Stimulated activated naive CD8-positive, alpha-beta T cell treated with anti-CD3 and anti-CD28 coated beads, Interleukin-15, Interleukin-2, amounts not matched to agents 100 U/mL and 50 U/mL, for 24 hours (primary cell): ENCODE results near the gene PSMD3.

ENCODE experiments used
- ATAC-seq: fragments of 150-1000 bp; cut with Tn5 transposase; one replicate; pipeline ENCODE4 v1.10.0; 2021
- DNase-seq: peaks from one replicate; pipeline ENCODE4 v3.0.0; 2021

The PSMD3 gene

GRCh38 chr17:40022961-40023541 is 42.4 kb downstream of the PSMD3 start:
- ATAC-seq, result no peak

DNA sequence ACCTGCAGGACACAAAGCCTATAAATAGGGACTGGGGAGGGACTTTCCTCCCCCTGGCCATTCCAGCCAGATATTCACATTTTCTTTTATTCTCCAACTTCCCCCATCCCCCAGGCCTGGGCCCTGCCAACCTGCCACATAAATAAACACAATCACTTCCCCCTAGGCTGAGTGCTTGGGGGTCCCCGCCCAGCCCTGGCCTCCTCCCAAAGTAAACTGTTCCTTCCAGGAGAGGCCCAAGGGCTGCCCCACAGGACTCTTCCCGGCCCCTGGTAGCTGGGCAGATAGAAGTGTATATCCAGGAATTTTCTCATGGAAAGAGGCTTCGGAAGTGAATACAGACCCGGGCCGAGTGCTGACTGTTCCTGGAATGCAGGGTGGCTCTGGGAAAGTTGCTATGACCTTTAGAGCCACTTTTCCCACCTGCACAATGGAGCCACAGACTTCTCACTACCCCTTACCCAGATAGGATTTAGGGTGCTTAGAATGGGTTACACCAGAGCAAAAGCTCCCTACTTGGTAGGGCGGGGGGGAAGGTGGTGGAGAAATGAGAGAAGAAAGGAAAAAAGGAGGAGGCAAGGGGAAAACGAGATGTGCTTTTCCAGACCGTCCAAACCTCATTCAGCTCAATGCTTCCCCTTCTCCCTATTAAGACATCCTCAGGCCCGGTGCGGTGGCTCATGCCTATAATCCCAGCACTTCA is 43.1 kb downstream of the PSMD3 start:
- DNase-seq (no peak), ATAC-seq (no peak)

More at GRCh38 chr17:40022961-40023541, 42.4 kb downstream of the PSMD3 start:
- DNase-seq, result no peak

DNA sequence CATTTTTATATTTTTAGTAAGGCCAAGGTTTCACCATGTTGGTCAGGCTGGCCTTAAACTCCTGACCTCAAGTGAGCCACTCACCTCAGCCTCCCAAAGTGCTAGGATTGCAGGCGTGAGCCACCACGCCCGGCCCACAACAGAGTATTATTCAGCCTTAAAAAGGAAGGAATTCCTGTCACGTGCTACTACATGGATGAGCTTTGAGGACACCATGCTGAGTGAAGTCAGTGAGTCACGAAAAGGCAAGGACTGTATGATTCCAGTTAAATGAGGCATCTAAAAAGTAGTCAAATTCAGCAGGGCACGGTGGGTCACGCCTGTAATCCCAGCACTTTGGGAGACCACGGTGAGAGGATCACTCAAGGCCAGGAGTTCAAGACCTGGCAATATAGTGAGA is 44.3 kb downstream of the PSMD3 start:
- no peak for ATAC-seq
- DNase-seq, result no peak

- ATAC-seq, result no peak
- no peak for DNase-seq
Observed at GRCh38 chr17:40025559-40025958, 45.0 kb downstream of the PSMD3 start.

GRCh38 chr17:40025991-40026815 is 45.6 kb downstream of the PSMD3 start:
- ATAC-seq (no peak), DNase-seq (peak; percentile 21)

- ATAC-seq, result peak; percentile 88
- DNase-seq, result peak; percentile 79
Observed at GRCh38 chr17:40026816-40027613, 46.4 kb downstream of the PSMD3 start.

GRCh38 chr17:40027614-40028012 is 47.0 kb downstream of the PSMD3 start:
- ATAC-seq, result no peak
- DNase-seq, result no peak

- no peak for DNase-seq
- no peak for ATAC-seq
Observed at GRCh38 chr17:40028595-40028994, 48.0 kb downstream of the PSMD3 start.

- no peak for DNase-seq
Observed at GRCh38 chr17:40031706-40032105, 51.1 kb downstream of the PSMD3 start.

DNA sequence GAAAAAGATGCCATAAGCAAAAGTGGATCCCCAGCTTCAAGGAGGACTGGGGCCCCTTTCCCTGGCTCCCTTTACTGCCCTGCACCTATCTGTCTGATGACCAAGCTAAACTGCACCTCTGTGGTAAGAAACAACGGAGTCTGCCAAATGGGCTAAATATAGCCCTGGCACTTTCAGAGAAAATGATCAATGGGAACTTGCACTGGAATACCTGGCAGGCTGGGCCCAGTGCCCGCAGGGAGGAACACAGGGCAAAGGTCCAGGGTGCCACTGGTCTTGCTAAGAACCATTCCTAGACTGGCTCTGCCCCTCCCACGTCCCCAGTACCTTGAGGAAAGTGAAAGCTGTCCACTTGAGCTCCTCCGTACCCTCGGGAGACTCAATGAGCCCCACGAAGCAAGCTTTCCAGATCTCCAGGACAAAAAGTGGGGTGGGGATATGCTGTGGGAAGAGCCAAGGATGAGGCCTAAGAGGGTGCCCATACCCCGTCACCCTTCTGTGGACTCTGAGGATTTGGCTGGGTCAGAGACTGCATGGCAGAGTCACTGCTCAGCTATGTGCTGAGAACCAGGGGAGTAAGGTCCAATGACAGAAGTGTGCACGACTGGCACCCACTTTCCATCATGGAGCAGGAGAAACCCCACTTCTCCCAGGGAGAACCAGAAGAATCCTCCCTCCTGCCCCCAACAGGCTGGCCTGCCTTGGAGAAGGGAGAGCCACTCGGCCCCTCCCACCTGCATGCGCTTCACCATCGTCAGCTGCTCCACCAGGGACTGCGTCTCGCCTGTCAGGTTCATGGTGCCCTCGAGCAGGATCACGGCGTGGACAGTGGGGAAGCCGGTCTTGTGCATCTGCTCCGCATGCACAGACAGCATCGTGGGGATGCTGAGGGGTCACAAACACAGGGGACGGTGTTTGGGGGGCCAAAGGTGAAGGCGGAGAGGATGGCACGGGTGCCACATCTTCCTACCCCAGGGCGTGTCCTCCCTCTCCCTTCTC is 52.0 kb downstream of the PSMD3 start:
- DNase-seq, result no peak
- ATAC-seq, result no peak

More at GRCh38 chr17:40031706-40032105, 51.1 kb downstream of the PSMD3 start:
- ATAC-seq, result no peak

GRCh38 chr17:40033339-40033738 is 52.7 kb downstream of the PSMD3 start:
- ATAC-seq, result no peak
- DNase-seq, result no peak

DNA sequence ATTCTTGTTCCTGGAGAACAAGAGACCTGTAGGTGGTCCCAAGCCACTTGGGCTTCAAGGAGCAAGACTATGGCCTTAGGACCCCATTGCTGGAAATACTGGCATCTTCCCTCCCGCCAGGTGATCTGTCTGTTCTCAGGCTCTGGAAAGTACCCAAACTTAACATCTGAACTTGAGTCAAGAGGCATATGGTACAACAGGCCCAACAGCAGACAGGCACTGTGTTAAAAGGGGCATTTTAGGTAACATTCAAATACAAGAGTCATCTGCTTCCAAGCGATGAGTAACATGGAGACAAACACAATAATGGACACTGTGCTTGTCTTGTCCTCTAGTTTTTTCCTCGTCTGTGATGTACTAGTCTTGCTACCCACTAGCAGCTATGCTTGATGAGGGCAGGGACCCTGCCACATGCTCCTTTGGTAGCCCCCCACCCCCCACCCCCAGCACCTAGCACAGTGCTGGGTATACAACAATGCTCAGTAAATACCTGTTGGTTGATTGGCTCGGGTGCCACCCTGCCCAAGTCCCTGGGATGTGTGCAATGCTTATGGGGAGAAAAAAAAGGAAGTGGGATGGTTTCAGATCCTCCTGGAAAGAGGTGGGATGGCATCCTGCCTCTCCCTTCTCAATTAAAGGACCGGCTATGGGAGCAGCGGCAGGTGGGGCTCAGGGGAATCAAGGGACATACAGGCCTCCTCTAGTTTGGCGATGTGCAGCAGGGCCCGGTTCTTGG is 54.0 kb downstream of the PSMD3 start:
- no peak for ATAC-seq
- no peak for DNase-seq

DNA sequence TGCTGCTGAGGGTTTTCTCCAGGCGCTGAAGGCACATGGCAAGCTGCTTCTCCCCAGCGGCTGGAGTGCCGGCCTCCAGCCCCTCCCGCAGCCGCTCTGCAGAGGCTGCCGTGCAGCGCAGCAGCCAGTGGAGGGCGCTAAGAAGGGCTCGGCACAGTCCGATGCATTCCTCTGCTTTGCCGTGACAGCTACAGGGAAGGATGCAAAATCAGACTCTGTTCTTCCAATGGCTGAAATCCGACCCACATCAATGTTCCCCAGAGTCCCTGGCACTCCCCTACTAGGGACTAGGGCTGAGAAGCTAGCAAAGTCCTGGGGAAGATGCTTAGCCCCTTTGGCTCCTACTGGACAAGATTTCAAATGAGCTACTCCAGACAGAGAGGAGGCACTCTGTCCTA is 54.6 kb downstream of the PSMD3 start:
- no peak for DNase-seq
- no peak for ATAC-seq

DNA sequence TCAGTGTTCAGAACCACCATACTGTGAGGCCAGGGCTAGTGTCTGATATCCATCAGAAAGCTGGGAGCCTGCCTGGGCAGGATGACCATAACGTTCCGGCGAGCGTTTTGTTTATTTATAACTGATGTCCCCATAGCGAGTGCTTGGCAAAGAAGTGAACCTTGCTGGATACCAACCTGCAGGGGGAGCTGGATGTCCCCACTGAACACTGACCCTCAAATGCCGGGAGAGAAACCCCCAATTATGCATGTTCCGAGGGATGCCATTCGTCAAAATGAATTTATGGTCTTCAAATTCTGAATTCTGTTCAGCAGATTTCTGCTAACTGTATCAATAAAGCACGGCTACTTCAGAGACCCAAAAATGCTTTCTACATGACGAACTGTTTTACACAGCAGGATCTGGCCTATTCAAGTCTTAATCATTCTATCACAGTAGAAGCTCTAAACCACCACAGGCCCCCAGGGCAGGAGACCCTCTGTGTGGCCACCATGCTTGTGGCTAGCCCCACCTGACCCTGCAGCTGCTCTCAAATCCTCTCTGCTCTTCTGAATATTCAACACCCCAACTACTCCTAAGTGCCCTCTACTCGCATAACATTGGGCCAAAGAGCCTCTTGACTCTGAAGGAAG is 58.4 kb downstream of the PSMD3 start:
- DNase-seq (no peak), ATAC-seq (no peak)

DNA sequence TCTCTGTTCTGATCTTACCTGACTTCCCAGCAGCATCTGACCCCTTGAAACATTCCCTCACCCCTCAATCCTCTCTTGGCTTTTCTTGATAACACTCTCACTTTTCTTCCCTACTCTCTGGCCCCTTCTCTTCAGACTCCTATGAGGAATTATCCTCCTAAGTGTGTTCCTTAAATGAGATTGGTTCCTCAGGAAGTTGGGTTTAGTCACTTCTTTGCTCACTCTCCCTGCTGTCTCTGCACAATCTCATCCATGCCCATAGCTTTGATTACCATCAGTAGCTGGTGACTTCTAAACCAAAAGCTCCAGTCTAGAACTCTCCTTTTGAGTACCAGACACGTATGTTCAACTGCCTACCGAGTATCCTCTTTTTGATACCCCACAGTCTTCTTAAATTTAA is 60.6 kb downstream of the PSMD3 start:
- ATAC-seq (no peak), DNase-seq (no peak)
